ENCODE measurements around the gene IQCF2. TPM values are rescaled to one million over a fixed set of nuclear protein-coding genes. Genes with fewer than 3 reads are reported as not detected.

The IQCF2 gene
- total RNA-seq: not detected in 2 replicates

GRCh38 chr3:51860703-51861665 is at the start of gene IQCF2:
Gene IQCF2, plus strand, starts transcription at chr3:51861615. Its CDS starts 52 bp downstream, at chr3:51861667.

GRCh38 chr3:51875501-51875900 is 14.1 kb downstream of the IQCF2 start, which contains the start of gene IQCF5:
Gene IQCF5, minus strand, starts transcription at chr3:51875601. Its CDS starts 70 bp downstream, at chr3:51875531.

Other genes with a start within 250 kb of the IQCF2 start
- gene TEX264, start 190.4 kb upstream of the IQCF2 start, total RNA-seq: 63.9 and 66.9 TPM in 2 replicates
- under 0.01 TPM in 1 of 2 replicates, not detected in the other for gene GRM2, start 154.5 kb upstream of the IQCF2 start, total RNA-seq
- gene IQCF6, start 82.4 kb upstream of the IQCF2 start, total RNA-seq: not detected in 2 replicates
- not detected in 2 replicates for gene IQCF5, start 14.0 kb downstream of the IQCF2 start, total RNA-seq
- not detected in 2 replicates for gene IQCF1, start 41.7 kb downstream of the IQCF2 start, total RNA-seq
- gene RRP9, start 80.3 kb downstream of the IQCF2 start, total RNA-seq: 57.5 and 74.0 TPM in 2 replicates
- 7.7 and 15.9 TPM in 2 replicates for gene PARP3, start 80.7 kb downstream of the IQCF2 start, total RNA-seq
- gene GPR62, start 93.8 kb downstream of the IQCF2 start, total RNA-seq: not detected in 2 replicates
- gene PCBP4, start 105.8 kb downstream of the IQCF2 start, total RNA-seq: 30.1 and 39.8 TPM in 2 replicates
- 19.5 and 23.0 TPM in 2 replicates for gene ABHD14B, start 112.4 kb downstream of the IQCF2 start, total RNA-seq
- 3.2 and 6.3 TPM in 2 replicates for gene ABHD14A, start 113.4 kb downstream of the IQCF2 start, total RNA-seq
- gene ACY1, start 121.9 kb downstream of the IQCF2 start, total RNA-seq: 84.0 and 137 TPM in 2 replicates
- gene RPL29, start 134.3 kb downstream of the IQCF2 start, total RNA-seq: 1,575 and 1,891 TPM in 2 replicates
- 102 and 110 TPM in 2 replicates for gene DUSP7, start 195.0 kb downstream of the IQCF2 start, total RNA-seq

All from tracheal epithelial cell (primary cell).